HG03064 (cell line): ENCODE data around the gene ACYP2.
"Not testable (repeated sequence)": the region's sequence is repeated elsewhere in the genome, so short reads cannot be mapped to it uniquely, and the experiment has no call there.

Experiments
- ATAC-seq: cut with Tn5 transposase; IDR thresholded peaks from one replicate; pipeline ENCODE4 v1.9.1; 2021; ENCODE audit warnings: low read depth; ENCODE audit not compliant: unreplicated experiment

ACYP2 gene

GRCh38 chr2:54306556-54306955, 191.1 kb downstream of the ACYP2 start:
- no peak for ATAC-seq

DNA sequence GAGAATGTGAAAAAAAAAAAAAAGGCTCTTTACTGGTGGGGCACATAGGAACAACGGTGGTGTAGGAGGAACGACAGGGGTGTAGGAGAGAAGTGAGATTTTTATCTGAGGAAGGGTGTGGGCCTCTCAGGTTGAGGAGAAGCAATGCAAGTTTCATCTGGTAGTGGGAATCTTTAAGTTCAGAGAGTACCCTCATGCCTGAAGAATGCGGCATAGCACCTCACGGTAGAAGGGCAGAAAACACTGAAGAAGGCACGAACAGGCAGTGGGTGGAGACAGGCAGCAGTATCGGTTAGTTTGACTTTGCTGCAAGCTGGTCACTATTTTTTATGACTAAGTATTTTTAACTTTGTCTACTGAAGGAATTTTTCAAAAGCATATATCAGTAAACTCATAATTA, 192.8 kb downstream of the ACYP2 start:
- ATAC-seq = no peak

GRCh38 chr2:54308782-54309181, 193.4 kb downstream of the ACYP2 start:
- ATAC-seq = no peak

DNA sequence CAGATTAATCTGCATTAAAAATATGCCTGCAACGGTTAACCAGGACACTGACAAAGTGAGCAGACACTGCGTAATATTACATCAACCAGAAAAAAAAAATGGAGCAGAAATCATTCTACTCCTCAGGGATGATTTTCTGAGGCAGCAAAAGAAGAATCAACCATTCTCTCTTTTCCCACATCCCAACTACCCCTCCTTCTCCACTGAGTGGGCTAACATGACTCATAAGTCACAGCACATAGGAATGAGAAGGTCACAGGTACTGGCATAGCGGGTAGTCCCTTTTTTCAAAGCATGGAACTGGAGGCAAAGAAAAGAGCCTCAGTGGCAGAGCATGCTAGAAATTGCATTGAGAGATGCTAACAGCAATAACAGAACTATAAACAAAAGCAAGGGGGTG, 194.9 kb downstream of the ACYP2 start:
- ATAC-seq = no peak

DNA sequence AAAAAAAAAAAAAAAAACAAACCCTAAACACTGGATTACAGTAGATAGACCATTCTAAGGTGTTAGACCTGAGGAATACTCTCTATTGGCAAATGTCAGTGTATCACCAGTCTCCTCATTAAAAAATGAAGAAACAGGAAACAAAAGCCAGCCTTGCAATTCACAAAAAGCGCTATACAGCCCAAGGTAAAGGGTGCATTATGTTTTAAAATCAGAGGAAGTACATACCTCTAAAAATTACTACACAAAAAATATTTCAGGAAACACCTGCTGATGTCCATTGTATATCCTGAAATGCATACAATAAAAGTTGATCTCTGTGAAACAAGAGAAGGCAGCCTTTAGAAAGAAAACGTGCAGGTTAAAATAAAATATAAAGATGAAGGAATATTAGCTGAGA, 195.5 kb downstream of the ACYP2 start:
- ATAC-seq = no peak

DNA sequence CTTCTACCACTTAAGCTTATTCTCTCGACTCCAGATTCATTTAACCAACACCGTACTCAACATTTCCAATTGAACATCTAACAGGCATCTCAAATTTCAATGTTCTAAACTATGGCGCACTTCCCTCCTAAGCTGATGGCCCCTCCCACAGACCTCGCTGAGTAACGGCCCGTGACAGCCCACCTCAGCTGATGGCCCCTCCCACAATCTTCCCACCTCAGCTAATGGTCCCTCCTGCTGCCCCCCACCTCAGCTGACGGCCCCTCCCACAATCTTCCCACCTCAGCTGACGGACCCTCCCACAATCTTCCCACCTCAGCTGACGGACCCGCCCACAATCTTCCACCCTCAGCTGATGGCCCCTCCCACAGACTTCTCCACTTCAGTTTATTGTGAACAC, 197.7 kb downstream of the ACYP2 start:
- ATAC-seq = no peak

DNA sequence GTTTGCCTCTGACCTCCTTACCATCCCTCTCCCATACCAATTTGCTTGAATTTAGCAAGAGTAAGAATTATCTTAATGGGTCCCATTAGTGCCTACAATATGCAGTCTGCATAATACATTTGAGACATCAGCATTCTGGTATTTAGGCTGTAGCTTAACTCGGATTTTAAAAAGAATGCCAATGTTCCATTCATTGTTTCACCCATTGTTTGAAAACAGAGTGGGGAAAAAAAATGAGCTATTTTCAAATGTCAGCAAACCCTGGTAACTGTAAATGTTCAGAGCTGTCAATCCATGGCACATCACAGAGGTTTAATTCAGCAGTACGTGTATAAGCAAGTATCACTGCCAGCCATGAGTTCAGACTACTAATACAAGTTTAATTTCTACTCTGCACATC, 202.6 kb downstream of the ACYP2 start:
- no peak for ATAC-seq

DNA sequence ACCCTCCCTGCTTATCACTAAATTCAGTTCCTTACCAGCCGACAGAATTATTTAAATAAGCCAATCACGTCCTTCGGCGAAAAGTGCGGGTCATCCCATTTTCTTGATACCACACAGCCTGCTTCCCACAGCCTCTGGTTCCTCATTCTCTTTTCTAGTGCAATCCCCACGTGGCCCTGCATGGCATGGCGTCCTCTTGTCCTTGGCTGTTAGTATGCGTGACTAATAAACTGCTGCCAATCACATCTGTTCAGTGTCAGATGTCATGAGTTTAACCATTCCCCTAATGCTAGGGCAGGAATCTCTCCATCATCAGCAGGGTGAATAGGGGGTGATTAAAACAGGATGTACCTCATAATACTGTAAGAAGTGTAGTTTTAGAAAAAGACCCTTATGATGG, 203.4 kb downstream of the ACYP2 start:
- no peak for ATAC-seq

- ATAC-seq = no peak
Observed at GRCh38 chr2:54321047-54321446, 205.6 kb downstream of the ACYP2 start.

- ATAC-seq = not testable (repeated sequence)
Observed at GRCh38 chr2:54324517-54324916, 209.1 kb downstream of the ACYP2 start.

- no peak for ATAC-seq
Observed at GRCh38 chr2:54325148-54325547, 209.7 kb downstream of the ACYP2 start.

- no peak for ATAC-seq
Observed at GRCh38 chr2:54329482-54330161, 214.2 kb downstream of the ACYP2 start.

DNA sequence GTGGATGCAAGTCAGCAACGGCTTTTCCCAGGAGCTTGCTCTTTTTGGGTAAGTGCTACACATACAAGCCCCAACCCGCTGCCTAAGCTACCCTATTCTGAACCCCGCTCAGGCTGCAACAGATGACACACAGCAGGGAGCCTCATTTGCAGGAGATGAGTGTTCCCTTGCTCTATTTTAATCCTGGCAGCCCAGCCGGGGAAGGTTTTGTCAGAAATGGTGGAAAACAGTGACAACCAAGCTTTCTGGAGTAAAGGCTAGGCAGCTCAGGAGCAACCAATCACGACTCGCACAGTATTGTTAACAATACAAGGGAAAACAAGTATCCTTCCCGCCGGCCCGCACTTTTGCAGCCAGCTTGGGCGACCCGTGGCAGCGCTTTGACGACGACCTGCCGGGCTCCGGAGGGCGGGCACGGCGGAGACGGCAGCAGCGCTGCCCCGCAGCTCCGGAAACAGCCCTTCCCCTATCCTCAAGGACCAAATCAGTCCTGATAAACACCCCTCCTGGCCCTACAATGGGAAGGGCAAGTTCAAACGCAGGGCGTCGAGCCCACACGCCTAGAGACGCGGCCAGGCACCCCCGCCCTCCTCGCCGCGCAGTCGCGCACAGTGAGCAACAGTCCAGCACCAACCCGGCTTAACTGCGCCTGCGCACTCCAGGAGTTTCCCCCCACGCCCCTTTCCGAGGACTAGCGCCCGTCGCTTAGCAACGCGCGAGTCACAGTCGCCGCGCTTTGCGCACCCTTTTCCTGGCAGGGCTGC, 214.9 kb downstream of the ACYP2 start:
- ATAC-seq = peak; percentile 91

DNA sequence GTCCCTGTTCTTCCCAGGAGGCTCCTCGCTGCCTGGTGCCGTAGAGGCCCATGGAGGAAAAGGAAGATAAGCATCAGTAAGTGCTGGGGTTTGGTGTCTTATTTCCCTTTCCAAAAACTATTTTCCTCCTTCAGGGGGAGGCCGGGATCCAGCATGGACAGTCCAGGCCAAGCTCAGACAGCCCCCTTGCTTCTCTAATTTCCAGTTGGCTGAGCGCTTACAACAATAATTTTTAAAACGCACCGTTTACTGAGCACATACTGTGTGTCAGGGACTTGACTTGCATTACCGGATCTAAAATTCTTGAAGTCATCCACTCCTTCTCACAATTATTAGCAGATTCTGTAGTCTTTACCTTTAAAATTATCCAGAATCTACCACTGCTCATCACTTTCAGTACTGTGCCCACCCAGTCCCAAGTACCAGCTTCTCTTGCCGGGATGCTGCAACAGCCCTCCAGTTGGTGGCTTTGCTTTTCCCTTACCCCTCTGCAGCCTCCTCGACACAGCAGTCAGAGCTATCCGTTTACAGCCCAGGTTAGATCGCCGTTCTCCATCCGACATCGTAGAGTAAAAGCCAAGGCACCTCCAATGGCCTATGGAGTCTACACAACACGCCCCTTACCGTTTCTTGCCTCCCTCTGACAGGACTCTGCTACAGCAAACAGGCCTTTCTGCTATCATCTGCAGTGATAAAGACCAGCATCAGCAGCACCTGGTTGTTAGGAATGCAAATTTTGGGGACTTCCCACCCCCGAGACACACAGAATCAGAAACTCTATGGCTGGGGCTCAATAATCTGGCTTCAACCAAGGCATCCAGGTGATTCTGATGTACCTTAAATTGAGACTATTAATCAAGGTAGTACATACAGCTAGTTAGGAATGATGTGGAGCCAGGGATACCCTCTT, 215.8 kb downstream of the ACYP2 start:
- ATAC-seq = no peak

DNA sequence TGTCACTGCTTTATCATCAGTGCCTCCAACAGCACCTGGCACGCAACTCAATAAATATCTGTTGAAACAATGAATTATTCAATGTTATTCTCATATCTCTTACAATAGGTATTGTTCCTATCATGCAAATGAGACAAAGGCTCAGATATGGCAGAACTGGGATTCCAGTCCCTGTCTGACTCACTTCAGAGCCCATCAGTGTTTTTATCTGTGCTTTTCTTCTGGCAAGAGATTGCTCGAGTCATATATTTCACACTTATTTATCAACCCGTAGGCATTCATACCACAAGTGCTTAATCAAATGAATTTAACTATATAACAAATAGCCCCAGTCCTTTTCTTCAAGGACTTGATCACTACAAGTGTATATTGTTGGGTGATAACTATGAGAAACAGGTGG, 217.0 kb downstream of the ACYP2 start:
- ATAC-seq = no peak

DNA sequence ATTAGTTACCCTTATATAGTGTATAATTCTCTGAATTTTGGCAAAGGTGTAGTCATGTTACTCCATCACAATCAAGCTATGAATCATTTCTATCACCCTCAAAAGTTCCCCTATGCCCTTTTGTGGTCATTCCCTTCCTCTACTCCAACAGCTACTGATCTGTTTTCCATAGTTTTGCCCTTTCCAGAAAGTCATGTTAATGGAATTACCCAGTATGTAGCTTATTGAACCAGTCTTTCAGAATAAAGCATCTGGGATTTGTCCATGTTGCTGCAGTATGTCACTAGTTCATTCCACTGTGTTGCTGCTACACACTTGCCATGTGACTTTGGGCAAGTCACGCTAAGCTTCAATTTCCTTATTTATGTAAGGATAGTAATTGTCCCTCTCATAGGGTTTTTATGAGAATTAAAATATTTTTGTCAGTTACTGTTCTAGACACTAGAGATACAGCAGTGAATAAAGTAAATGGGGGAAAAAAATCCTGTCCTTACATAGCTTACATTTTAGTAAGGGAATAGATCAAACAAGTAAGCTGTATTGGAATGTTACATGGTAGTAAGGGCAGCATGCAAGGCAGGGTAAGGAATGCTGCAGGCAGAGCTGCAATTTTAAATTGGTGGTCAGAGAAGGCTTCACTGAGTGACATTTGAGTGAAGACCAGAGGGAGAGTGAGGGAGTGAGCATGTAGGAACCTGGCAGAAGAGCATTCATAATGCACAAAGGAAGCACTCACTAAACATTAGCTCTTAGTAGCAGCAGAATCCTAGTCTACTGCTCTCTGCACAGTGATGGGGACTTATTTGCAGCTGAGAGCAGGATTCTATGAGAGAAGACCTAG, 220.9 kb downstream of the ACYP2 start:
- no peak for ATAC-seq

DNA sequence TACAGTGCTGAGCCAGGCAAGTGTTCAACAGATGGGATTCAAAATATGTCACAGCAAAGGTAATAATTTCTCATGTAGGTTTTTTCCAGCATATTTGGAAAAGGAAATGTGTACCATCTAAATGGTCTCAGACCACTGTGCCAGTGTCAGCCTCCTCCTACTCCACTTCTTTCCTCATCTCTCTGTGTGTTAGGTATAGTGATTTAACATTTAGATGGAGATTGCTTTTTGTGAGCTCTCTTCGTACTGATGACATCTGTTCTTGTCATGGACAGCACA, 221.5 kb downstream of the ACYP2 start:
- ATAC-seq = no peak

DNA sequence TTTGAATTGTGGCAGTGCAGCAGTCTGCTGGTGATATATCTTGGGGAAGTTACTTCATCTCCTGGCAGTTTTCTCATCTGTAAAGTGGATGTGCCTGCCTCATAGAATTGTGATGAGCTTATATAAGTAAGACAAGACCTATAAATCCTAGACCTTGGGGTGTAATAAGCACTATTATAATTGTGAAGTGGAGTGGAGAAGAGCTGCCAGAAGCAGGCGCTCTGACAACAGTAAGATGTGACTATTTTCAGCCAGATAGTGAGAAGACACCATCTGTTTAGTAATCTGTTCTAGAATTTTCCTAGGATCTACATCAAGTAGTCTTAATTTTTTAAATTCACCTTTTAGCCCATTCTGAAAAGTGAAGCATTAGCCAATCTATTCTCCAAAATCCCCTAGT, 226.2 kb downstream of the ACYP2 start:
- no peak for ATAC-seq

- no peak for ATAC-seq
Observed at GRCh38 chr2:54342603-54343002, 227.2 kb downstream of the ACYP2 start.

DNA sequence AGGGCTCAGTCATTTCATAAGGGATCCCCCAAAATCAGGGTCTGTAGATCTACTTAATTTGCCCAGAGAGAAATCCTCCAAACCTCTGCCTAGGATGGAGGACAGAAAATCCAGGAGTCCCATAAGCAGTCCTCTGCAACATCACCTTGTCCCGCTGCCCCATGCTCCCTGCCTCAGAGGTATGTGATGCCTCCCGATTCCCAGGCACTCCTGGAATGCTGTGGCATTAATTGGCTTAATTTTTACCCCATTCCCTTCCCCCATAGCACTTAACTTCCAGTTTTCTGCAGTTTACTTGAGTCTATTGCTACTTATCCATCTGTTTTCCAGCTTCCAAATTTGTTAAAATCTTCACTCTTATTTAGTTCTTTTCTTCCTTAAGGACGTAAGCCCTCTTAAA, 232.2 kb downstream of the ACYP2 start:
- ATAC-seq = no peak

DNA sequence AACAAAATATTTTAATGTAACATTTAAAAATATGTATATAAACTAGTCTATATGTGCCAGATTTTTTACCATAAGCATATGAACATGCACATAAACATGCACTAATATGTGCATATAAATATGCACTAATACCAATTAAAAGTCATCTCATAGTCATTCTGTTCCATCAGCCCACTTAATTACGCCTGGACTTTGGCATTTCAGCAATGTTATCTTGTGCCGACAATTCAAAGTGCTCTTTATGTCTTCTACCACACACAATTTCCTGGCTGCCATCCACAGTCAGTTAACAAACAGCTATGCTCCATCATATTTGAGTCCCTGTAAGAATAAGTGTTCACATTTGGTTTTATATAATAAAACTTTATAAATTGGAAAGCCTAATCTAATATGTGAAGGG, 233.2 kb downstream of the ACYP2 start:
- ATAC-seq = no peak
